Testis (tissue), 3 donors: ENCODE results near the gene ZNF639. TPM values are rescaled to one million over a fixed set of nuclear protein-coding genes. Genes with fewer than 3 reads are reported as not detected.

Experiments used
- DNase-seq: peaks from one replicate; pipeline ENCODE4 v3.0.0-alpha.2; 2019
- H3K27ac ChIP-seq, 2 donors: fragments of 200-600 bp; sonication (generic); one replicate each; pipeline ENCODE4 v1.5.1; 2019
- H3K27me3 ChIP-seq: fragments of 200-600 bp; sonication (generic); one replicate; pipeline ENCODE4 v1.5.1; 2019
- H3K36me3 ChIP-seq: fragments of 200-600 bp; sonication (generic); one replicate; pipeline ENCODE4 v1.5.1; 2017; ENCODE audit warnings: low read depth; ENCODE audit errors: missing control alignments
- H3K4me1 ChIP-seq: fragments of 200-600 bp; sonication (generic); one replicate; pipeline ENCODE4 v1.5.1; 2019
- H3K4me3 ChIP-seq, 2 donors: fragments of 200-600 bp; sonication (generic); one replicate each; pipeline ENCODE4 v1.5.1; 2017 to 2019
- H3K9me3 ChIP-seq: fragments of 200-600 bp; sonication (generic); one replicate; pipeline ENCODE4 v1.5.1; 2017
- POLR2A ChIP-seq: fragments of 450-650 bp; IDR thresholded peaks from one replicate; pipeline ENCODE4 v1.6.1; 2017; ENCODE audit warnings: antibody characterized with exemption, mild to moderate bottlenecking, moderate library complexity
- WGBS, 2 donors: methylation state at CpG; one replicate each; pipeline ENCODE4 v1.1.5; 2018; 5-methylcytosine and 5-hydroxymethylcytosine counted together
- intact Hi-C: fragments of 100-400 bp; cut with DNase I; formaldehyde crosslinking; loops from one replicate; pipeline ENCODE4 v1.15.1; 2023; ENCODE audit warnings: low total_unique reads
- polyA plus RNA-seq: library from polyadenylated mRNA; stranded (reverse); fragments of 350-450 nt; fragmentation: Illumina TruSeq; extraction: RNeasy Lipid Tissue Mini Kit (QIAGEN cat#74804); gene quantifications from one replicate; pipeline ENCODE4 v1.2.3, GENCODE V29; 2014; ENCODE audit warnings: low read depth, low replicate concordance; ENCODE audit not compliant: insufficient read depth
- total RNA-seq, 2 donors: library from RNA; depleted of rRNA; stranded (reverse); fragments of >200 nt; gene quantifications; one replicate each; pipeline ENCODE4 v1.2.3, GENCODE V29; 2016
- TF ChIP-seq, protein P1 (sequence below), 3 experiments: fragments of 450-650 bp in 2 of 3; fragments of 200-600 bp in 1 of 3; sonication (generic) in 1 of 3; IDR thresholded peaks; one replicate each; pipeline ENCODE4 v1.5.1; 2016 to 2019; ENCODE audit warnings: antibody characterized with exemption in 3 of 3, mild to moderate bottlenecking in 2 of 3, moderate library complexity in 1 of 3

Gene ZNF639
- total and polyA plus RNA-seq, 3 donors from 2014 or later: 29.3 to 37.6 (median 36.7) TPM

DNA sequence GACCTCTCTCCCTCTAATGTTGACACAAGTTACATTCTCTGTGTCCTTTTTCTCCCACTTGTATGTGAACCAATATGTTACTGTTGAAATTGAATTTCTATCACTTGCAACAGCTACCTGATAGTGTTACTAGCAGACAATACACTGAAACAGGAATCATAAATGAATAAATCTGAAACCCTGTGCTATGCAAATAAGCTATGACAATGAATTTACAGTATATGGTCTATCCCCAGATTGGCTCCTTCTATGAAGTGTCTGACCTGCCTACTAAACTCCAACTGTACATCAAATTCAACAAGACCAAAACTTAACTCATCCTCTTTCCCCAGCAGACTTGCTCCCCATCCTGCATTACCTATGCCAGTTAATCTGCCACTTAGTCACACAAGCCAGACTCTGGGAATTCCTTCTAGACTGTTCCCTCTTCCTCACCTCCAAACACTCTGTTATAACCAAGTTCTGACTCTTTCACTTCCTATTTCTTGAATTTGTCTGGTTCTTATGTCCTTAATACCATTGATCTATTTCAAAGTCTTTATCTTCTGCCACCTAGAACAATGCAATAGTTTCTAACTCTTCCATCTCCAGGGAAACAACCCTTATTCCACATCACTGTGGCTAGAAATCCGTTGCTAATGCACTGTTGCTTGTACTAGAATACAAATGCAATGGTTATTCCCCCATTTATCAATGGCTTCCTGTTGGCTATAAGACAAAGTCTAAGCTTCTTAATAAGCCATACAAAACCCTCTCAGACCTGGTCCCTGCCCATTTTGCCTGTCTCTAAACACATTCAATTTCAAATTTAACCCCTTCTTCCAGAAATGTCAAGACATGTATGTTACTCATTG lies 13.4 kb upstream of the ZNF639 start:
- 66 to 71% methylated on average over 1 of the region's 1 CpG for WGBS, 2 donors
- no peaks in the 10 kb centered on the region for H3K36me3 ChIP-seq
- no peak overlapping the region for H3K27ac ChIP-seq
- DNase-seq: no peak
- H3K4me1 ChIP-seq: no peaks in the 10 kb centered on the region
- H3K9me3 ChIP-seq: no peaks in the 10 kb centered on the region
- H3K4me3 ChIP-seq: no peak overlapping the region
- no peak for TF ChIP-seq POLR2A
- TF ChIP-seq, protein P1, sequence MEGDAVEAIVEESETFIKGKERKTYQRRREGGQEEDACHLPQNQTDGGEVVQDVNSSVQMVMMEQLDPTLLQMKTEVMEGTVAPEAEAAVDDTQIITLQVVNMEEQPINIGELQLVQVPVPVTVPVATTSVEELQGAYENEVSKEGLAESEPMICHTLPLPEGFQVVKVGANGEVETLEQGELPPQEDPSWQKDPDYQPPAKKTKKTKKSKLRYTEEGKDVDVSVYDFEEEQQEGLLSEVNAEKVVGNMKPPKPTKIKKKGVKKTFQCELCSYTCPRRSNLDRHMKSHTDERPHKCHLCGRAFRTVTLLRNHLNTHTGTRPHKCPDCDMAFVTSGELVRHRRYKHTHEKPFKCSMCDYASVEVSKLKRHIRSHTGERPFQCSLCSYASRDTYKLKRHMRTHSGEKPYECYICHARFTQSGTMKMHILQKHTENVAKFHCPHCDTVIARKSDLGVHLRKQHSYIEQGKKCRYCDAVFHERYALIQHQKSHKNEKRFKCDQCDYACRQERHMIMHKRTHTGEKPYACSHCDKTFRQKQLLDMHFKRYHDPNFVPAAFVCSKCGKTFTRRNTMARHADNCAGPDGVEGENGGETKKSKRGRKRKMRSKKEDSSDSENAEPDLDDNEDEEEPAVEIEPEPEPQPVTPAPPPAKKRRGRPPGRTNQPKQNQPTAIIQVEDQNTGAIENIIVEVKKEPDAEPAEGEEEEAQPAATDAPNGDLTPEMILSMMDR (IDR thresholded peaks at IDR 0.05): no peak
- no peaks in the 10 kb centered on the region for H3K27me3 ChIP-seq
- intact Hi-C loops: no loop called here

DNA sequence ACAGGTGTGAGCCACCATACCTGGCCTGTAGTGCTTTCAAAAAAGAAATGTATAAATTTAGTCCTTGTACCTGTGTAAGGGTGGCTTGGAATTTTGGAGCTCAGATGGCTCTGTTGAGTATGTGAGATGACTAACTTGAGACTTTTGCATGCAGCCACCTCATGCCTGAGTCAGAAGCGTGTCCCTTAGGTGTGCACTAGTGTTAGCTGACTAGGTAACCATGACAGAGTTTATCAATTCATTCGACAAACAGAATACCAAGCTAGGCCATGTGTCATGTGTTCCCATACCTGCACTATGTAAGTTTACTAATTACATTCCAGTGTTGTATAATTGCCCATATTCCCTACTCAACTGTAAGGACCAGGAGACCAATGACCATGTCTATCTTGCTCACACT lies 4.0 kb upstream of the ZNF639 start:
- TF ChIP-seq, protein P1 (IDR thresholded peaks at IDR 0.05): no peak
- TF ChIP-seq POLR2A: no peak
- Histone ChIP-seq H3K4me1 (no peaks in the 10 kb centered on the region), H3K27ac (no peak overlapping the region), H3K4me3 (no peak overlapping the region), H3K36me3 (no peaks in the 10 kb centered on the region), H3K27me3 (no peaks in the 10 kb centered on the region), H3K9me3 (no peaks in the 10 kb centered on the region)
- WGBS, 2 donors: 95 to 97% methylated on average over 2 of the region's 2 CpGs
- no peak for DNase-seq
- intact Hi-C loops: no loop called here

DNA sequence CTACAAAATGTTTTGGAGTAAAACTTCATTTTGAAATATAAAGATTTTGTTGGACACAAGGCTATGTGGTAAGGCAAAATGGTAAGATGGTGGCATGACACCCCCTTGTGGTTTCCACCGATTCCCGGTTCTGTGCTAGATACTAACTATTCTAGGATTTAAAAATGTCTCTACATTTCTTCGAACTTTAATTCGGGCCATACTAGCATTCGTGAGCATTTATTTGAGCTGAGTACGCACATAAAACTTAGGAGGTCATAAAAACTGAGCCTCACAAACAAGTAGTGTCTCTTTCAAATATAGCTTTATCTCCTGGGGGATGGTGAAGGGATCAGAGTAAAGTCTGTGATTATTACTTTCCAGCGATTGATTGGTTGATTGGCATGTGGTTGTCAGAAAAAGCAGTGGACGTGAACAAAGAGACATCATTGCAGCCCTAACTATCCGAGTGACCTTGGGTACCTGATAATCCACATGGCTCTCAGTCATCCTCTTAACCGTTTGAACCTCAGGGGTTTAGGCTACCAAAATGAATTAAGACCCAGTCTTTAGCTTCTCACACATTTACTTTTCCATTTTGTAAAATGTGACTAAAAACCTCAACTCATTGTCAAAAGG lies 1.1 kb upstream of the ZNF639 start:
- Histone ChIP-seq H3K36me3 (no peaks in the 10 kb centered on the region), H3K4me1 (peaks cover 7% of the 10 kb centered on the region), H3K27ac (peak overlapping the region; percentile 95 to 96), H3K27me3 (no peaks in the 10 kb centered on the region), H3K9me3 (no peaks in the 10 kb centered on the region), H3K4me3 (peak overlapping the region; percentile 59 to 91)
- 5 to 16% methylated on average over 10 of the region's 10 CpGs for WGBS, 2 donors
- TF ChIP-seq, protein P1 (IDR thresholded peaks at IDR 0.05): peak; percentile 40 to 57 (median 49)
- no peak for TF ChIP-seq POLR2A
- intact Hi-C loops: loop anchor here (5.0 kb wide), 1 partner anchor 174 kb away; the partner anchor contains the start of gene PIK3CA
- peak; percentile 58 for DNase-seq

DNA sequence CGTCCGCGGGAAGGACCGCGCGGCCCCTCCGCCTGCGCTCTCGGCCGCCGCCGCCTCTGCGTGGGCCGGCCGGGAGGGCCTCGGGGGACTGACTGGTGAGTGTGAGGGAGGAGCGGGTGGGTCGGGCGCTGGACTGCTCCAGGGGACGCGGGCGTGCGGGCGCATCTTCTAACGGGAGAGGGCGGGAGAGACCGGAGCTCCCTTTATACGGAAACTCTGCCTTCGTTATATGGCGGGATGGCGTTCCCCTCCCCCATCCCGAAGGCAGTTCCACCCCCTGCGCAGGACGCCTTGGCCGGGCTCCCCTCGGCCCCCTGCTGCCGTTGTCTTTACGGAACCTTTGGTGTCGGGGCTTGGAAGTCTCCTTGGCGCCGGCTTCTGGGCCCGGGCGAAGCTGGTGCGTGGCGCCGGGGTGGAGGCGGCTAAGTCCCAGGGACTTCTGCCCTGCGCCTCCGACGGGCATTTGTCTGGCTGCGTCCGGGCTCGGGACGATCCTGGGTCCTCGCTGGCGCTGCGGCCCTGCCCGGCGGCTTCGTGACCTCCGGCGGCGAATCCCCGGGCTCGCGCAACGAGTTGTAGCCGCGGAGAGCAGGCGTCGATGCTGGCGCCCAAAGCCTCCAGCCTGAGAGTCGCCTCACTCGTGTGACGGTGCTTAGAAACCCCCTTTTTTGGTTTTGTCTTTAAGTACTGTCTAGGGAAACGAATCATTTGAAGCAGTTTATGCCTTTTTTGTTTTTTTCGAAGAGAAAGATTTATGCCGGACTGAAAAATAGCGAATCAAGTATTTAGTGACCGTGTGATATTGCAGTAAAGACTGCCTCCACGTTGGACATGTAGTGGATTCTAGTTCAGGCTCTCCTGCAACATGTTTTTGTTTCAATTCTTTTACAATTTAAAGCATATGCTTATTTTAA lies 623 bp downstream of the ZNF639 start:
- Histone ChIP-seq H3K9me3 (no peaks in the 10 kb centered on the region), H3K36me3 (no peaks in the 10 kb centered on the region), H3K27ac (peak overlapping the region; percentile 95 to 96), H3K27me3 (no peaks in the 10 kb centered on the region), H3K4me1 (peaks cover 7% of the 10 kb centered on the region), H3K4me3 (peak overlapping the region; percentile 59 to 91)
- no peak for TF ChIP-seq POLR2A
- TF ChIP-seq, protein P1 (IDR thresholded peaks at IDR 0.05): no peak
- peak; percentile 75 for DNase-seq
- 1% methylated on average over 47 to 80 of the region's 81 CpGs for WGBS, 2 donors
- intact Hi-C loops: loop anchor here (5.0 kb wide), 1 partner anchor 176 kb away; the partner anchor contains the start of gene PIK3CA
